Right ventricle myocardium inferior (tissue), 1 donor: ENCODE results near the gene CSNK1G3. TPM values are rescaled to one million over a fixed set of nuclear protein-coding genes. Genes with fewer than 3 reads are reported as not detected.
A peak's percentile ranks its signal among the peaks of the same experiment; 100 is the strongest.
"Not testable (repeated sequence)": the region's sequence is repeated elsewhere in the genome, so short reads cannot be mapped to it uniquely, and the experiment has no call there.

Source experiments
- ATAC-seq: fragments of 200-7000 bp; cut with Tn5 transposase; one replicate; pipeline ENCODE4 v1.9.1; 2020; ENCODE audit warnings: mild to moderate bottlenecking, moderate library complexity
- DNase-seq: peaks from one replicate; pipeline ENCODE4 v3.0.0; 2021; ENCODE audit errors: missing footprints
- intact Hi-C: fragments of 100-400 bp; cut with DNase I; formaldehyde crosslinking; loops from one replicate; pipeline ENCODE4 v1.11.0; 2022
- total RNA-seq: library from RNA; stranded (reverse); fragmentation: NEBNext Ultra II Directional; extraction: Animal tissue kit (Norgen Biotek cat#: 25700); gene quantifications from one replicate; pipeline ENCODE4 v1.2.1, GENCODE V29; 2021
- donor health status: DM: no; HTN: yes; CAD: no; lungs with severe emphysema.

Gene CSNK1G3
- total RNA-seq, 1 donor from 2014 or later, result 20.6 TPM

GRCh38 chr5:123610209-123610608 lies 98.2 kb downstream of the CSNK1G3 start:
- intact Hi-C loops, result loop anchor here (2.0 to 5.0 kb wide), 3 partner anchors 33 to 187 kb away; partner anchors contain the start of gene CEP120
- ATAC-seq (no peak), DNase-seq (no peak)

DNA sequence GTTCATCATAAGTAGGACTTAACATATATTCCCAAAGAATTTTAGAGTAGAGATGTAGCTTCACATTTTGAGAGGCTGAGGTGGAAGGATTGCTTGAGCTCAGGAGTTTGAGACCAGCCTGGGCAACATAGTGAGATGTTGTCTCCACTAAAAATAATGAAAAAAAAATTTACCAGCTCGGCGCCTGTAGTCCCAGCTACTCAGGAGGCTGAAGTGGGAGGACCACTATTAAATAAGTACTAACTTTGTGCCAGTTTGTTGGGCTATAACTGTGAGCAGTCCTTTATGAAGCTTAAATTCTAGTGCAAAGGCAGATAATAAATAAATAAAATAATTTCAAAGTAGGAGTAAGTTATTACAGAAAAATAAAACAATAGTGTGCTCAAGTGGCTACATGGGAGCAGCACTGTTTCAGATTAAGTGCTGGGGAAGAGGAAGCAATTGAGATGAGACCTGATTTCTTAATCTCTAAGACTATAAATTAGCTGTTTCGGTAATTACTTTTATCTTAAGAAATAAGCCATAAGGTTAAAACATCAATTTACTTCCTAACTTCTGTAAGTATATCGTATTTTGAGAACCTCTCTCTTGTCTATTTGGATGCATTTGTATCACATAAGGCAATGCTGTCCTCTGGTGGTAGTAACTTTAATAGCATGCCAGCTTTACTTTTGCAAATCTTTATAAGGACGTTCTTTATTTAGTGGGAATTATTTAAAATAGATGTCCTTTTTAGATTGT lies 98.9 kb downstream of the CSNK1G3 start:
- DNase-seq, result no peak
- intact Hi-C loops, result loop anchor here (2.0 to 5.0 kb wide), 3 partner anchors 34 to 188 kb away; partner anchors contain the start of gene CEP120
- ATAC-seq, result peak; percentile 59

- intact Hi-C loops, result loop anchor here (2.0 to 5.0 kb wide), 3 partner anchors 34 to 189 kb away; partner anchors contain the start of gene CEP120
- DNase-seq, result no peak
- ATAC-seq, result no peak
These were observed 99.4 kb downstream of the CSNK1G3 start for GRCh38 chr5:123611406-123611709.

DNA sequence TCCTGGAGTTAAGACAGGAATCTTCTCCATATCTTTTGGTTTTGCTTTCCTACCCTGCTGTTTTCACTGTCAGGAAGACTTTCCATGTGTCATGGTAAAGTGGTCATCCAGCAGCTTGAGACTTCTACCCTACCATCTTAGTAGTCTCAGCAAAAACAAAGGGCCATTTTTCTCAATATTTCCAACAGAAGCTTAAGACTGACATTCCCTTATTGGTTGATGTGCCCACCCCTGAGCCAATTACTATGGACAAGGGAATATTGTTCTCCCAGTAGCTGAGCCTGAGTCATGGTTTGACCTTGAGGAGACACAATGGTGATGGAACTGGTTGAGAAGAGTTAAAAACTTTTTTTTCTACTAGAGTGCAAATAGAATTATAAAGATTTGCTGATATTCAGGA lies 105.6 kb downstream of the CSNK1G3 start:
- DNase-seq, result no peak
- no peak for ATAC-seq
- intact Hi-C loops, result no loop called here

DNA sequence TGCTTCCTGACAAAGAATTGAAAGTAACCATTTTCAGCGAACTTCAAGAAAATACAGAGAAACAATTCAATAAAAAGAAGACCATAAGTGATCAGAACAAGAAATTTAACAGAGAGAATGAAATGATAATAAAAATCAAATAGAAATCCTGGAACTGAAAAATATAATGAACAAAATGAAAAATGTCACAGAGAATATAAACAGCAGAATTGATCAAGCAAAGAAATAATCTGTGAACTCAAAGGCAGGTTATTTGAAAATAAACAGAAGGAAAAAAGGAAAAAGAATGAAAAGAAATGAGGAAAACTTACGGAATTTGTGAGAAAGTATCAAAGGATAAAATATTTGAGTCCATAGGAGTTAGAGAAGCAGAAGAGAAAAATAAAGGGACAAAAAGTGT lies 114.1 kb downstream of the CSNK1G3 start:
- no peak for ATAC-seq

GRCh38 chr5:123628860-123629544 lies 117.0 kb downstream of the CSNK1G3 start:
- ATAC-seq (no peak), DNase-seq (peak; percentile 53)
- intact Hi-C loops, result no loop called here

More for the DNA sequence above, 114.1 kb downstream of the CSNK1G3 start:
- intact Hi-C loops, result no loop called here
- DNase-seq, result no peak

DNA sequence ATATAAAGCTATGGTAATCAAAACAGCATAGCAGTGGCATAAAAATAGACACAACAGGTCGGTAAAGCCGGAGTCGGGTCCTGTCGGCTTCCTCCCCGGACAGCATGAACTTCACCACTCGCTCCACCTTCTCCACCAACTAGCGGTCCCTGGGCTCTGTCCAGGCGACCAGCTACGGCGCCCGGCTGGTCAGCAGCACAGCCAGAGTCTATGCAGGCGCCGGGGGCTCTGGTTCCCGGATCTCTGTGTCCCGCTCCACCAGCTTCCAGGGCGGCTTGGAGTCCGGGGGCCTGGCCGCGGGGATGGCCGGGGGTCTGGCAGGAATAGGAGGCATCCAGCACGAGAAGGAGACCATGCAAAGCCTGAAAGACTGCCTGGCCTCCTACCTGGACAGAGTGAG lies 124.0 kb downstream of the CSNK1G3 start:
- ATAC-seq, result no peak
- no peak for DNase-seq
- intact Hi-C loops, result no loop called here

GRCh38 chr5:123637028-123637427 lies 125.1 kb downstream of the CSNK1G3 start:
- intact Hi-C loops, ATAC-seq, DNase-seq: not testable (repeated sequence)

DNA sequence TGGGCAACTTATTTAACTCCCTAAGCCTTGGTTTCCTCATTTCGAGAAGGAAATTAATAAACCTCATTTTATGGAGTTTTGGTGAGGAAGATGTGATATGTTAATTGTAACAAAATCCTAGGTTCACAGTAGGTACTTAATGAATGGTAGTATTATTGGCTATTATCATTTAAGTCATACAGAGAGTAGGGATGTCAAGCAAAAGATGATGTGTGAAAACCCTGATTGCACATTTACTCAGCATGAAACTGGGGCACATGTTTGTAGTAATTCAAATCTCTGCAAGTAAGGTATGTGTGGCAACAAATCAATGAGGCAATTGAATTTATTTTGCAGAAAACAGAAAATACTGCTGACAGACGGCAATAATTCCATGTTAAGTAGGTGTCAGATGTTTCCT lies 127.3 kb downstream of the CSNK1G3 start:
- intact Hi-C loops, result no loop called here
- ATAC-seq, result no peak
- DNase-seq, result no peak

- intact Hi-C loops, result no loop called here
- ATAC-seq, result no peak
- DNase-seq, result no peak
These were observed 133.1 kb downstream of the CSNK1G3 start for GRCh38 chr5:123645024-123645603.

DNA sequence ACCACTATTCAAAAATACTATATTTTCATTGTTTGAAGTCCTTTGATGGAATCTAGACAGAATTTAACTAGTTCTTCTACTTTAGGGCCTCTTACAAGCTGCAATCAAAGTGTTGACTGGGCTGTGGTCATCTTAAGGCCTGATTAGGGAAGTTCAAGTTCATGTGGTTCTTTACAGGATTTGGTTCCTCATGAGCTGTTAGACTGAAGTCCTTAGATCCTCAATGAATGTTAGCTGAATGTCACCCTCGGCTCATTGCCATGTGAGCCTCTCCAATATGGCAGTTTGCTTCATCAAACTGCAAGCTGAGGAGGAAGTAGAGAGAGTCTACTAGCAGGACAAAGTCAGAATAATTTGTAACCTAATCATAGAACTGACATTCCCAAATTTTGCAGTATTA lies 135.1 kb downstream of the CSNK1G3 start:
- DNase-seq (no peak), ATAC-seq (no peak)
- intact Hi-C loops, result no loop called here

- DNase-seq (no peak), ATAC-seq (no peak)
- intact Hi-C loops, result no loop called here
These were observed 139.3 kb downstream of the CSNK1G3 start for GRCh38 chr5:123651234-123651633.

GRCh38 chr5:123659011-123659410 lies 147.0 kb downstream of the CSNK1G3 start:
- intact Hi-C loops, result no loop called here
- DNase-seq (no peak), ATAC-seq (no peak)

DNA sequence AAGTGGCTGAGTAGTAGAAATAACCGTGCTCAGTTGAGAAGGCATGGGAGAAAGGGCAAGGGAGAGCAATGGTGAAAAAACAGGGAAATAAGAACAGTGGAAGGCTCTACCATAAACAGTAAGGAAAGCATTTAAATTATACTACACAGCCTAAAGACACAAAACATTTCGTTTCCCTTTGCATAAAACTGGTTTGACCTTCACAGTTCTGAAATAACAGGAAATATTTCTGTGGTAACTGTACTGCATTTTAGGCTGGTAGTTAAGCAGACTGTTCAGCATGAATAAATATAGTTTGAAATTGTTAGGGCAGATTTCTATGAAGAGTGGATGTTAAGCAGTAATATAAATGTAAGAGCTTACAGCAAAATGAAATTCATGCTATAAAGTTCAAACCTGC lies 147.5 kb downstream of the CSNK1G3 start:
- no peak for DNase-seq

DNA sequence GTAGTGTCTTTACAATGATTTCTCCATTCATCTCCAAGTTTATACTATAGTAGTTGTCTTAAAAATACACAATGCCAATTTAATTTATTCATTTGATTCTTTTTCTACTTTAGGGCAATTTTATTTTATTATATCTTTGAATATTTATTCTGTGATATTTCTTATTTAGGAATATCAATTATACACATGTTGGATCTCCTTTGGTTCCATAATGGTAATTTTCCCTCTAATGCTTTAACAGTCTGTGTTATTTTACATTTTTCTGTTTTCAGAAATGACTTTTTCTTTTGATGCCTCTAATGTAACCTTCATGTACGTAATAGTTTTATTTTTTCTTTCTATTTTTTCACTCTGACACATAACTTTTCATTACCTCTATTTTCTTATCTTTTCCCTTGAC lies 153.0 kb downstream of the CSNK1G3 start:
- DNase-seq, result no peak
- no peak for ATAC-seq

More for the DNA sequence above, 147.5 kb downstream of the CSNK1G3 start:
- intact Hi-C loops, result no loop called here
- no peak for ATAC-seq

DNA sequence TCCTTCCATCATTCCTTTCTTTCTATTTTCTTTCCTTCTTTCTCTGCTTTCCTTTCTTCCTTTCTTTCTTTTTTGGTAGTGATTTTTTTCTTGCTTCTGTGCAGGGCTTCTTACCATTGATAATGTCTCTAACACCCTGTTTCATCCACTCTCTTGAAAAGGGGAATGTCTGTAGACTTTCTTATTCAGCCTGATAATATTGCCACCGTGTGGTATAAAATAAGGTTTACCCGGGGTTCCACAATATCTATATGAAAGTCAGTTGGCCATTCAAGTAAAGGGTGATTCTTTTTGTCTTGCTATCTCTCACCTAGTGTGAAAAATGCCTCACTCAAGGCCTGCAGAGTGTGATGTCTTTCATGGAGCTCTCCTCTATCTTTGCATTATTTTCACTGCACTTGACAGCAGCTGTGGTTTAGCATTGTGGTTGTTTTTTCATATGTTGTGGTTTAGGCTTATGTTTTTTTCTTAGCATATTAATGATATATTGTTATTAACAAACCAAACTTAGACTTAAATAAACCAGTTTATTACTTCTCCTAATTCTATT lies 153.9 kb downstream of the CSNK1G3 start:
- DNase-seq (no peak), ATAC-seq (no peak)
- intact Hi-C loops, result no loop called here

More for the DNA sequence above, 153.0 kb downstream of the CSNK1G3 start:
- intact Hi-C loops, result no loop called here
